PFSK-1 (cell line): Measurements from ENCODE around the gene GRM1.

Experiments used
- FOXP2 ChIP-seq: optimal IDR thresholded peaks from 2 replicates; pipeline ENCODE3; 2011; ENCODE audit warnings: borderline replicate concordance, control low read depth, inconsistent platforms; ENCODE audit not compliant: insufficient read depth; ENCODE audit errors: extremely low read length, extremely low read depth
- POLR2AphosphoS5 ChIP-seq: IDR thresholded peaks from 2 replicates; pipeline ENCODE4 v1.6.1; 2012; ENCODE audit warnings: low read depth, mild to moderate bottlenecking, control low read depth, low read length, moderate library complexity
- SIN3A ChIP-seq: IDR thresholded peaks from 2 replicates; pipeline ENCODE4 v1.6.1; 2012; ENCODE audit warnings: mild to moderate bottlenecking, low read length, moderate library complexity, borderline replicate concordance; ENCODE audit not compliant: insufficient read depth
- TAF1 ChIP-seq: IDR thresholded peaks from 2 replicates; pipeline ENCODE4 v1.6.1; 2012; ENCODE audit warnings: low read length, control low read depth, borderline replicate concordance; ENCODE audit not compliant: insufficient read depth
- TF ChIP-seq, protein P1 (sequence below), 2 experiments: IDR thresholded peaks; 2 replicates each; pipeline versions ENCODE4 v1.6.1 to v1.8.0; 2011 to 2012; ENCODE audit warnings: low read depth in 2 of 2, low read length in 2 of 2, control low read depth in 1 of 2, inconsistent platforms in 1 of 2, mild to moderate bottlenecking in 1 of 2, moderate library complexity in 1 of 2; ENCODE audit not compliant: insufficient read depth in 1 of 2

DNA sequence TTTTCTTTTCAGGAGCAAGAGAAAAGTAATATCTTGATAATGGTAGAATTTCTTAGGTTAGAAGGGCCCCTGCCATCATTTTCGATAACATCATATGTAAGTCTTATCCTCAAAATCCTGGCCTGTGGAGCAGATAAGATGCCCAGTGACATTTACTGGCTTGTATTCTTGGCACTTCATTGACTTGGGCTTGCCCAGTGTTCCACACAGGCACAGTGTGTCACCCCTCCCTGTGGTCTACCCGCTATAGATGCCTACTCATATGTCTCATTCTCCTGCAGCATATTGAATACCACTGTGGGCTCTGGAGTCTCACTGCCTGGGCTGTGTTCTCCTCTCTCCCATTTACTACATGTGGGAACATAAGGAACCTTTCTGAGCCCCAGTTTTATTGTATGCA lies 105.0 kb downstream of the GRM1 start:
- TF ChIP-seq POLR2AphosphoS5: no peak
- TF ChIP-seq, protein P1, sequence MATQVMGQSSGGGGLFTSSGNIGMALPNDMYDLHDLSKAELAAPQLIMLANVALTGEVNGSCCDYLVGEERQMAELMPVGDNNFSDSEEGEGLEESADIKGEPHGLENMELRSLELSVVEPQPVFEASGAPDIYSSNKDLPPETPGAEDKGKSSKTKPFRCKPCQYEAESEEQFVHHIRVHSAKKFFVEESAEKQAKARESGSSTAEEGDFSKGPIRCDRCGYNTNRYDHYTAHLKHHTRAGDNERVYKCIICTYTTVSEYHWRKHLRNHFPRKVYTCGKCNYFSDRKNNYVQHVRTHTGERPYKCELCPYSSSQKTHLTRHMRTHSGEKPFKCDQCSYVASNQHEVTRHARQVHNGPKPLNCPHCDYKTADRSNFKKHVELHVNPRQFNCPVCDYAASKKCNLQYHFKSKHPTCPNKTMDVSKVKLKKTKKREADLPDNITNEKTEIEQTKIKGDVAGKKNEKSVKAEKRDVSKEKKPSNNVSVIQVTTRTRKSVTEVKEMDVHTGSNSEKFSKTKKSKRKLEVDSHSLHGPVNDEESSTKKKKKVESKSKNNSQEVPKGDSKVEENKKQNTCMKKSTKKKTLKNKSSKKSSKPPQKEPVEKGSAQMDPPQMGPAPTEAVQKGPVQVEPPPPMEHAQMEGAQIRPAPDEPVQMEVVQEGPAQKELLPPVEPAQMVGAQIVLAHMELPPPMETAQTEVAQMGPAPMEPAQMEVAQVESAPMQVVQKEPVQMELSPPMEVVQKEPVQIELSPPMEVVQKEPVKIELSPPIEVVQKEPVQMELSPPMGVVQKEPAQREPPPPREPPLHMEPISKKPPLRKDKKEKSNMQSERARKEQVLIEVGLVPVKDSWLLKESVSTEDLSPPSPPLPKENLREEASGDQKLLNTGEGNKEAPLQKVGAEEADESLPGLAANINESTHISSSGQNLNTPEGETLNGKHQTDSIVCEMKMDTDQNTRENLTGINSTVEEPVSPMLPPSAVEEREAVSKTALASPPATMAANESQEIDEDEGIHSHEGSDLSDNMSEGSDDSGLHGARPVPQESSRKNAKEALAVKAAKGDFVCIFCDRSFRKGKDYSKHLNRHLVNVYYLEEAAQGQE (IDR thresholded peaks at IDR 0.05; ENCODE audit: insufficient read depth in 1 of 2, low read depth in 2 of 2, low read length in 2 of 2): no peak
- no peak for TF ChIP-seq TAF1
- TF ChIP-seq SIN3A: no peak
- no peak for TF ChIP-seq FOXP2
